HUES48 (cell line): ENCODE results near the gene LHPP.

Experiments used
- H3K27ac ChIP-seq: one replicate; pipeline ENCODE4 v1.7.0; 2013; ENCODE audit warnings: low read depth, low read length, inconsistent platforms
- H3K27me3 ChIP-seq: 2 replicates; pipeline ENCODE4 v1.6.1; 2013; ENCODE audit warnings: mild to moderate bottlenecking, low read length; ENCODE audit not compliant: control insufficient read depth, insufficient read depth
- H3K36me3 ChIP-seq: 2 replicates; pipeline ENCODE4 v1.6.1; 2013; ENCODE audit warnings: low read length; ENCODE audit not compliant: control insufficient read depth, insufficient read depth
- H3K4me1 ChIP-seq: 2 replicates; pipeline ENCODE4 v1.6.1; 2013; ENCODE audit warnings: mild to moderate bottlenecking, low read length; ENCODE audit not compliant: control insufficient read depth, insufficient read depth
- H3K4me3 ChIP-seq: 2 replicates; pipeline ENCODE4 v1.5.1; 2013; ENCODE audit warnings: mild to moderate bottlenecking, low read depth, low read length
- H3K9ac ChIP-seq: 2 replicates; pipeline ENCODE4 v1.6.1; 2013; ENCODE audit warnings: mild to moderate bottlenecking, low read depth, low read length, moderate library complexity
- H3K9me3 ChIP-seq: 2 replicates; pipeline ENCODE4 v1.6.1; 2013; ENCODE audit warnings: low read length; ENCODE audit not compliant: control insufficient read depth, insufficient read depth

LHPP gene

GRCh38 chr10:124532788-124533187, 71.2 kb downstream of the LHPP start:
- no peak overlapping the region for H3K4me3 ChIP-seq
- no peak overlapping the region for H3K9ac ChIP-seq
- H3K9me3 ChIP-seq = no peaks in the 10 kb centered on the region
- H3K27me3 ChIP-seq = no peaks in the 10 kb centered on the region
- no peaks in the 10 kb centered on the region for H3K36me3 ChIP-seq
- H3K27ac ChIP-seq = no peak overlapping the region
- peaks cover 11% of the 10 kb centered on the region for H3K4me1 ChIP-seq

GRCh38 chr10:124533266-124533665, 71.6 kb downstream of the LHPP start:
- Histone ChIP-seq H3K27me3 (no peaks in the 10 kb centered on the region), H3K4me1 (peaks cover 11% of the 10 kb centered on the region), H3K36me3 (no peaks in the 10 kb centered on the region), H3K9me3 (no peaks in the 10 kb centered on the region), H3K4me3 (no peak overlapping the region), H3K9ac (no peak overlapping the region), H3K27ac (no peak overlapping the region)

GRCh38 chr10:124534231-124534798, 72.7 kb downstream of the LHPP start:
- H3K4me1 ChIP-seq = peaks cover 11% of the 10 kb centered on the region
- no peaks in the 10 kb centered on the region for H3K36me3 ChIP-seq
- no peaks in the 10 kb centered on the region for H3K9me3 ChIP-seq
- H3K27ac ChIP-seq = no peak overlapping the region
- no peak overlapping the region for H3K9ac ChIP-seq
- no peaks in the 10 kb centered on the region for H3K27me3 ChIP-seq
- no peak overlapping the region for H3K4me3 ChIP-seq

- H3K4me1 ChIP-seq = peaks cover 11% of the 10 kb centered on the region
- H3K9ac ChIP-seq = no peak overlapping the region
- H3K36me3 ChIP-seq = no peaks in the 10 kb centered on the region
- H3K9me3 ChIP-seq = no peaks in the 10 kb centered on the region
- H3K27ac ChIP-seq = no peak overlapping the region
- no peaks in the 10 kb centered on the region for H3K27me3 ChIP-seq
- H3K4me3 ChIP-seq = no peak overlapping the region
Observed at GRCh38 chr10:124534826-124535601, 73.4 kb downstream of the LHPP start.

GRCh38 chr10:124535731-124536495, 74.3 kb downstream of the LHPP start:
- Histone ChIP-seq H3K9ac (no peak overlapping the region), H3K9me3 (no peaks in the 10 kb centered on the region), H3K27me3 (no peaks in the 10 kb centered on the region), H3K27ac (no peak overlapping the region), H3K4me3 (no peak overlapping the region), H3K36me3 (no peaks in the 10 kb centered on the region), H3K4me1 (peaks cover 11% of the 10 kb centered on the region)

GRCh38 chr10:124536496-124537050, 75.0 kb downstream of the LHPP start:
- no peak overlapping the region for H3K9ac ChIP-seq
- no peaks in the 10 kb centered on the region for H3K27me3 ChIP-seq
- H3K36me3 ChIP-seq = no peaks in the 10 kb centered on the region
- H3K4me1 ChIP-seq = peaks cover 11% of the 10 kb centered on the region
- no peak overlapping the region for H3K27ac ChIP-seq
- H3K9me3 ChIP-seq = no peaks in the 10 kb centered on the region
- no peak overlapping the region for H3K4me3 ChIP-seq

- Histone ChIP-seq H3K36me3 (no peaks in the 10 kb centered on the region), H3K4me1 (peaks cover 11% of the 10 kb centered on the region), H3K9me3 (no peaks in the 10 kb centered on the region), H3K27ac (no peak overlapping the region), H3K9ac (no peak overlapping the region), H3K27me3 (no peaks in the 10 kb centered on the region), H3K4me3 (no peak overlapping the region)
Observed at GRCh38 chr10:124537166-124537725, 75.6 kb downstream of the LHPP start.

- H3K4me1 ChIP-seq = peaks cover 11% of the 10 kb centered on the region
- H3K9me3 ChIP-seq = no peaks in the 10 kb centered on the region
- H3K9ac ChIP-seq = no peak overlapping the region
- no peak overlapping the region for H3K4me3 ChIP-seq
- H3K36me3 ChIP-seq = no peaks in the 10 kb centered on the region
- H3K27me3 ChIP-seq = no peaks in the 10 kb centered on the region
- no peak overlapping the region for H3K27ac ChIP-seq
Observed at GRCh38 chr10:124537891-124538290, 76.3 kb downstream of the LHPP start.

GRCh38 chr10:124538706-124539105, 77.1 kb downstream of the LHPP start:
- Histone ChIP-seq H3K4me1 (peaks cover 11% of the 10 kb centered on the region), H3K27me3 (no peaks in the 10 kb centered on the region), H3K9ac (no peak overlapping the region), H3K27ac (no peak overlapping the region), H3K36me3 (no peaks in the 10 kb centered on the region), H3K4me3 (no peak overlapping the region), H3K9me3 (no peaks in the 10 kb centered on the region)

GRCh38 chr10:124539935-124540641, 78.5 kb downstream of the LHPP start:
- Histone ChIP-seq H3K4me1 (peaks cover 11% of the 10 kb centered on the region), H3K9me3 (no peaks in the 10 kb centered on the region), H3K27ac (no peak overlapping the region), H3K4me3 (no peak overlapping the region), H3K9ac (no peak overlapping the region), H3K36me3 (no peaks in the 10 kb centered on the region), H3K27me3 (no peaks in the 10 kb centered on the region)
